HL-60 (cell line): ENCODE results near the gene LBR.
A peak's percentile ranks its signal among the peaks of the same experiment; 100 is the strongest.

ENCODE experiments used
- DNase-seq, 2 experiments: peaks; one replicate each; pipeline ENCODE4 v3.0.0-alpha.2; 2010 to 2020; ENCODE audit warnings: low read depth in 1 of 2, low spot score in 1 of 2
- H3K27ac ChIP-seq: fragments of 250-450 bp; sonication (Bioruptor Pico); replicated peaks from 2 replicates; pipeline ENCODE4 v1.5.1; 2020; ENCODE audit warnings: mild to moderate bottlenecking, moderate library complexity
- H3K27me3 ChIP-seq: fragments of 250-450 bp; sonication (Bioruptor Pico); 2 replicates; pipeline ENCODE4 v1.5.1; 2021; ENCODE audit warnings: mild to moderate bottlenecking, moderate library complexity; ENCODE audit not compliant: insufficient read depth, poor library complexity, severe bottlenecking
- H3K4me3 ChIP-seq: replicated peaks from 2 replicates; pipeline ENCODE4 v1.5.1; 2011; ENCODE audit warnings: mild to moderate bottlenecking, control low read depth, low read length; ENCODE audit not compliant: insufficient read depth
- CTCF ChIP-seq: IDR thresholded peaks from one replicate; pipeline ENCODE4 v1.5.1; 2011; ENCODE audit warnings: low read length, control low read depth, inconsistent platforms; ENCODE audit not compliant: insufficient read depth
- GABPA ChIP-seq: IDR thresholded peaks from 2 replicates; pipeline ENCODE4 v1.6.1; 2012; ENCODE audit warnings: low read depth
- POLR2AphosphoS5 ChIP-seq: IDR thresholded peaks from 2 replicates; pipeline ENCODE4 v1.6.1; 2012; ENCODE audit warnings: low read depth
- REST ChIP-seq: IDR thresholded peaks from 2 replicates; pipeline ENCODE4 v1.6.1; 2012; ENCODE audit warnings: low read depth; ENCODE audit not compliant: insufficient replicate concordance
- SPI1 ChIP-seq: IDR thresholded peaks from 2 replicates; pipeline ENCODE4 v1.6.1; 2012; ENCODE audit warnings: low read depth, mild to moderate bottlenecking, borderline replicate concordance
- long read RNA-seq: library from polyadenylated mRNA; unstranded; transcript quantifications from one replicate; pipeline ENCODE4 v2.0.0, GENCODE V29; 2020

Gene LBR
- long read RNA-seq, transcript LBR-201 (14 exons, 3,745 nt) = major isoform, 937 of 1,133 reads
- long read RNA-seq, transcript LBR-206 (2 exons, 536 nt) = minor isoform, 5 of 1,133 reads
- long read RNA-seq, partial matches to known transcripts = 74 of 1,133 reads
- long read RNA-seq, other reads (novel, unspliced or antisense) = 116 of 1,133 reads

GRCh38 chr1:225427235-225428067 lies at the start of gene LBR:
Gene LBR (minus strand): TSS chr1:225428038. CDS start chr1:225424075, 3,963 bp downstream.
- peak in 1 of 2 experiments; percentile 15 for DNase-seq
- TF ChIP-seq REST = no peak
- peak; percentile 46; the same call in 1 of the 2 replicates for TF ChIP-seq POLR2AphosphoS5
- Histone ChIP-seq H3K27ac (peak within 1 kb of the TSS; percentile 88), H3K27me3 (no peaks in the 10 kb centered on the region), H3K4me3 (peak within 1 kb of the TSS; percentile 87)

GRCh38 chr1:225477296-225477911 lies 49.6 kb upstream of the LBR start:
- H3K27me3 ChIP-seq = no peaks in the 10 kb centered on the region
- DNase-seq = no peak
- H3K4me3 ChIP-seq = no peak overlapping the region
- H3K27ac ChIP-seq = no peak overlapping the region
- TF ChIP-seq POLR2AphosphoS5 = no peak
- TF ChIP-seq CTCF = no peak
- TF ChIP-seq GABPA = no peak
- TF ChIP-seq REST = no peak
- no peak for TF ChIP-seq SPI1

- H3K27ac ChIP-seq = no peak overlapping the region
- TF ChIP-seq CTCF (no peak), SPI1 (no peak), GABPA (no peak), REST (no peak), POLR2AphosphoS5 (no peak)
- no peak for DNase-seq
- H3K4me3 ChIP-seq = no peak overlapping the region
- no peaks in the 10 kb centered on the region for H3K27me3 ChIP-seq
Measured at GRCh38 chr1:225476538-225476988, 48.7 kb upstream of the LBR start.
